H9 (cell line): ENCODE data around the gene PSPN. TPM values are rescaled to one million over a fixed set of nuclear protein-coding genes. Genes with fewer than 3 reads are reported as not detected.

Experiments used
- DNase-seq: peaks from one replicate; pipeline ENCODE4 v3.0.0-alpha.2; 2017
- H2AFZ ChIP-seq: one replicate; pipeline ENCODE4 v1.6.1; 2013; ENCODE audit warnings: mild to moderate bottlenecking, low read length, control low read depth, moderate library complexity
- H2AK5ac ChIP-seq: 2 replicates; pipeline ENCODE4 v1.6.1; 2013; ENCODE audit warnings: low read length, control low read depth, mixed read lengths; ENCODE audit not compliant: insufficient read length
- H2BK120ac ChIP-seq: one replicate; pipeline ENCODE4 v1.6.1; 2013; ENCODE audit warnings: low read depth, mild to moderate bottlenecking, low read length, control low read depth, inconsistent platforms; ENCODE audit not compliant: poor library complexity, severe bottlenecking
- H2BK12ac ChIP-seq: 2 replicates; pipeline ENCODE4 v1.6.1; 2013; ENCODE audit warnings: low read length, control low read depth, mixed read lengths, low read depth; ENCODE audit not compliant: insufficient read length
- H2BK15ac ChIP-seq: 2 replicates; pipeline ENCODE4 v1.6.1; 2013; ENCODE audit warnings: low read depth, low read length, control low read depth
- H2BK20ac ChIP-seq: one replicate; pipeline ENCODE4 v1.6.1; 2013; ENCODE audit warnings: low read depth, mild to moderate bottlenecking, low read length, control low read depth, inconsistent platforms; ENCODE audit not compliant: poor library complexity, severe bottlenecking
- H2BK5ac ChIP-seq: 2 replicates; pipeline ENCODE4 v1.6.1; 2013; ENCODE audit warnings: low read length, control low read depth, mixed read lengths; ENCODE audit not compliant: insufficient read length
- H3K14ac ChIP-seq: 2 replicates; pipeline ENCODE4 v1.6.1; 2013; ENCODE audit warnings: low read length, control low read depth; ENCODE audit not compliant: insufficient read depth
- H3K18ac ChIP-seq: 2 replicates; pipeline ENCODE4 v1.6.1; 2013; ENCODE audit warnings: low read depth, mild to moderate bottlenecking, mixed read lengths, low read length, control low read depth; ENCODE audit not compliant: insufficient read length
- H3K23ac ChIP-seq: 2 replicates; pipeline ENCODE4 v1.6.1; 2013; ENCODE audit warnings: low read length, control low read depth, mixed read lengths, low read depth; ENCODE audit not compliant: insufficient read length
- H3K23me2 ChIP-seq: 2 replicates; pipeline ENCODE4 v1.6.1; 2013; ENCODE audit warnings: low read depth, mild to moderate bottlenecking, mixed read lengths, low read length, control low read depth; ENCODE audit not compliant: insufficient read length, poor library complexity, severe bottlenecking
- H3K27ac ChIP-seq: 2 replicates; pipeline ENCODE4 v1.5.1; 2013; ENCODE audit warnings: low read length, control low read depth, mixed read lengths, low read depth; ENCODE audit not compliant: insufficient read length
- H3K27me3 ChIP-seq: 2 replicates; pipeline ENCODE4 v1.6.1; 2013; ENCODE audit warnings: low read length, control low read depth, inconsistent platforms; ENCODE audit not compliant: insufficient read depth
- H3K4ac ChIP-seq: 2 replicates; pipeline ENCODE4 v1.6.1; 2013; ENCODE audit warnings: low read depth, mild to moderate bottlenecking, control low read depth, inconsistent platforms, low read length, moderate library complexity
- H3K4me1 ChIP-seq: 2 replicates; pipeline ENCODE4 v1.6.1; 2013; ENCODE audit warnings: low read length, control low read depth, inconsistent platforms; ENCODE audit not compliant: insufficient read depth
- H3K4me2 ChIP-seq: 2 replicates; pipeline ENCODE4 v1.6.1; 2013; ENCODE audit warnings: low read length, control low read depth, mixed read lengths; ENCODE audit not compliant: insufficient read length, insufficient read depth
- H3K56ac ChIP-seq: 2 replicates; pipeline ENCODE4 v1.6.1; 2013; ENCODE audit warnings: low read depth, mild to moderate bottlenecking, mixed read lengths, low read length, control low read depth; ENCODE audit not compliant: insufficient read length
- H3K79me1 ChIP-seq: 2 replicates; pipeline ENCODE4 v1.6.1; 2013; ENCODE audit warnings: low read depth, mild to moderate bottlenecking, moderate library complexity, low read length, control low read depth, inconsistent platforms; ENCODE audit not compliant: insufficient read depth, poor library complexity, severe bottlenecking
- H3K79me2 ChIP-seq: 2 replicates; pipeline ENCODE4 v1.6.1; 2013; ENCODE audit warnings: low read length, control low read depth, inconsistent platforms; ENCODE audit not compliant: insufficient read depth
- H3K9ac ChIP-seq: 2 replicates; pipeline ENCODE4 v1.6.1; 2013; ENCODE audit warnings: low read length, control low read depth, mixed read lengths; ENCODE audit not compliant: insufficient read length; ENCODE audit errors: extremely low read depth
- H3K9me3 ChIP-seq: one replicate; pipeline ENCODE4 v1.6.1; 2013; ENCODE audit warnings: low read depth, low read length, inconsistent platforms; ENCODE audit not compliant: control insufficient read depth
- H3T11ph ChIP-seq: one replicate; pipeline ENCODE4 v1.6.1; 2013; ENCODE audit warnings: mild to moderate bottlenecking, low read length, control low read depth, inconsistent platforms
- H4K20me1 ChIP-seq: one replicate; pipeline ENCODE4 v1.6.1; 2013; ENCODE audit not compliant: control insufficient read depth, insufficient read length, insufficient read depth
- H4K5ac ChIP-seq: 2 replicates; pipeline ENCODE4 v1.6.1; 2013; ENCODE audit warnings: low read depth, mild to moderate bottlenecking, mixed read lengths, low read length, control low read depth; ENCODE audit not compliant: insufficient read length
- H4K8ac ChIP-seq: replicated peaks from 2 replicates; pipeline ENCODE4 v1.6.1; 2013; ENCODE audit warnings: low read length, control low read depth, mixed read lengths, low read depth; ENCODE audit not compliant: insufficient read length
- H4K91ac ChIP-seq: 2 replicates; pipeline ENCODE4 v1.6.1; 2013; ENCODE audit warnings: low read depth, mild to moderate bottlenecking, moderate library complexity, mixed read lengths, low read length, control low read depth; ENCODE audit not compliant: insufficient read length
- H3K27ac Mint-ChIP-seq, 3 experiments: 2 replicates in 2 of 3; 3 replicates in 1 of 3; pipeline ENCODE4 v1.8.0; 2020 to 2021; ENCODE audit warnings: mixed read lengths in 3 of 3, mild to moderate bottlenecking in 1 of 3, moderate library complexity in 1 of 3
- H3K27me3 Mint-ChIP-seq: 2 replicates; pipeline ENCODE4 v1.8.0; 2021; ENCODE audit warnings: low read depth, mild to moderate bottlenecking, moderate library complexity, mixed read lengths
- H3K36me3 Mint-ChIP-seq, 3 experiments: 2 replicates in 2 of 3; 3 replicates in 1 of 3; pipeline ENCODE4 v1.8.0; 2020 to 2021; ENCODE audit warnings: low read depth in 3 of 3, mixed read lengths in 3 of 3; ENCODE audit not compliant: insufficient read depth in 1 of 3
- H3K4me1 Mint-ChIP-seq, 2 experiments: 2 replicates each; pipeline ENCODE4 v1.8.0; 2020; ENCODE audit warnings: mixed read lengths in 2 of 2
- H3K4me3 Mint-ChIP-seq, 2 experiments: 2 replicates in 1 of 2; 3 replicates in 1 of 2; pipeline ENCODE4 v1.8.0; 2020 to 2021; ENCODE audit warnings: mild to moderate bottlenecking in 2 of 2, mixed read lengths in 2 of 2, moderate library complexity in 1 of 2
- H3K9me3 Mint-ChIP-seq, 2 experiments: 2 replicates in 1 of 2; 3 replicates in 1 of 2; pipeline ENCODE4 v1.8.0; 2020; ENCODE audit warnings: mild to moderate bottlenecking in 2 of 2, mixed read lengths in 2 of 2, moderate library complexity in 1 of 2
- WGBS: extraction: QIAGEN DNeasy Blood & Tissue Kit; methylation state at CpG from one replicate; pipeline ENCODE4 v1.1.7; 2013; ENCODE audit warnings: missing lambda C conversion rate, low lambda C conversion rate, mixed read lengths; ENCODE audit not compliant: insufficient read length; ENCODE audit errors: extremely low coverage; 5-methylcytosine and 5-hydroxymethylcytosine counted together
- total RNA-seq: library from RNA; stranded (reverse); gene quantifications from 2 replicates; pipeline ENCODE4 v1.2.1, GENCODE V29; 2021
- TF ChIP-seq, protein P1 (sequence below): fragments of 200-600 bp; sonication (generic); conservative IDR thresholded peaks from 3 replicates; pipeline ENCODE4 v1.8.0; 2021; ENCODE audit warnings: antibody characterized with exemption, mild to moderate bottlenecking

Gene PSPN
- total RNA-seq, 1 experiment from 2014 or later = 2.1 TPM

GRCh38 chr19:6364353-6364752, 11.4 kb downstream of the PSPN start:
- Mint-ChIP-seq H3K4me3 (peak overlapping the region in 1 of 2 experiments; percentile 62; a peak in 2 of 5 replicates), H3K9me3 (no peaks in the 10 kb centered on the region), H3K36me3 (peaks cover 35 to 50% (median 44%) of the 10 kb centered on the region in 3 experiments), H3K27me3 (peaks cover 4% of the 10 kb centered on the region), H3K27ac (no peak overlapping the region), H3K4me1 (peaks cover 4 to 5% of the 10 kb centered on the region in 2 experiments; a peak in 2 of 4 replicates)
- Histone ChIP-seq H2BK15ac (no peak overlapping the region), H3K79me1 (no peaks in the 10 kb centered on the region), H3K56ac (no peak overlapping the region), H3K79me2 (no peaks in the 10 kb centered on the region), H3K4me1 (no peaks in the 10 kb centered on the region), H2AFZ (no peak overlapping the region), H2BK120ac (no peak overlapping the region), H3K4me2 (no peak overlapping the region), H4K5ac (no peak overlapping the region), H4K91ac (no peak overlapping the region), H3K9me3 (no peaks in the 10 kb centered on the region), H2AK5ac (no peak overlapping the region), H2BK12ac (no peak overlapping the region), H3K23ac (no peak overlapping the region), H3K9ac (no peak overlapping the region), H4K8ac (no peak overlapping the region), H3K14ac (no peak overlapping the region), H4K20me1 (no peaks in the 10 kb centered on the region), H2BK20ac (no peak overlapping the region), H3K18ac (no peak overlapping the region), H3K27ac (no peak overlapping the region), H3K4ac (no peak overlapping the region), H2BK5ac (no peak overlapping the region), H3K27me3 (no peaks in the 10 kb centered on the region), H3K23me2 (peaks cover 7% of the 10 kb centered on the region), H3T11ph (no peak overlapping the region)
- WGBS = no CpG with 5 or more reads among the region's 21 CpGs
- no peak for DNase-seq
- TF ChIP-seq, protein P1, sequence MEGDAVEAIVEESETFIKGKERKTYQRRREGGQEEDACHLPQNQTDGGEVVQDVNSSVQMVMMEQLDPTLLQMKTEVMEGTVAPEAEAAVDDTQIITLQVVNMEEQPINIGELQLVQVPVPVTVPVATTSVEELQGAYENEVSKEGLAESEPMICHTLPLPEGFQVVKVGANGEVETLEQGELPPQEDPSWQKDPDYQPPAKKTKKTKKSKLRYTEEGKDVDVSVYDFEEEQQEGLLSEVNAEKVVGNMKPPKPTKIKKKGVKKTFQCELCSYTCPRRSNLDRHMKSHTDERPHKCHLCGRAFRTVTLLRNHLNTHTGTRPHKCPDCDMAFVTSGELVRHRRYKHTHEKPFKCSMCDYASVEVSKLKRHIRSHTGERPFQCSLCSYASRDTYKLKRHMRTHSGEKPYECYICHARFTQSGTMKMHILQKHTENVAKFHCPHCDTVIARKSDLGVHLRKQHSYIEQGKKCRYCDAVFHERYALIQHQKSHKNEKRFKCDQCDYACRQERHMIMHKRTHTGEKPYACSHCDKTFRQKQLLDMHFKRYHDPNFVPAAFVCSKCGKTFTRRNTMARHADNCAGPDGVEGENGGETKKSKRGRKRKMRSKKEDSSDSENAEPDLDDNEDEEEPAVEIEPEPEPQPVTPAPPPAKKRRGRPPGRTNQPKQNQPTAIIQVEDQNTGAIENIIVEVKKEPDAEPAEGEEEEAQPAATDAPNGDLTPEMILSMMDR = no peak
